Endodermal cell (in vitro differentiated cells): ENCODE results near the gene CBLC. TPM values are rescaled to one million over a fixed set of nuclear protein-coding genes. Genes with fewer than 3 reads are reported as not detected.

ENCODE experiments used
- microRNA-seq: library from miRNA; unstranded; fragments of <30 nt; microRNA quantifications from one replicate; pipeline ENCODE4 v1.2.0, GENCODE V29; 2020; ENCODE audit warnings: borderline microRNAs expressed
- total RNA-seq, 2 donors: library from RNA; stranded (reverse); fragmentation: NEBNext Ultra II Directional in 1 of 2; extraction: Animal tissue kit (Norgen Biotek cat#: 25700) in 1 of 2; gene quantifications; 2 replicates in 1 of 2; 3 replicates in 1 of 2; pipeline ENCODE4 v1.2.1, GENCODE V29; 2021

The CBLC gene
- total RNA-seq, 2 donors from 2014 or later: 6.6 to 15.5 TPM

Small RNA genes within 50 kb of the gene (microRNA-seq; reads per million reads assigned to microRNA genes)
- gene MIR8085: not detected

Other genes starting within 250 kb of the CBLC start
- not detected for gene CEACAM20, start 248.2 kb upstream of the CBLC start, total RNA-seq
- not detected for gene IGSF23, start 164.3 kb upstream of the CBLC start, total RNA-seq
- 10 to 100 TPM; 21.2 to 31.6 TPM for gene PVR, start 134.0 kb upstream of the CBLC start, total RNA-seq
- 1 to 10 TPM; 2.2 to 2.8 TPM for gene CEACAM19, start 106.4 kb upstream of the CBLC start, total RNA-seq
- gene CEACAM16, start 78.7 kb upstream of the CBLC start, total RNA-seq: not detected
- 1 to 10 TPM; 1.8 to 6.2 TPM for gene BCL3, start 29.2 kb upstream of the CBLC start, total RNA-seq
- gene BCAM, start 31.2 kb downstream of the CBLC start, total RNA-seq: 10 to 100 TPM; 62.9 to 64.0 TPM
- gene NECTIN2, start 68.4 kb downstream of the CBLC start, total RNA-seq: 100 to 1,000 TPM; 248 to 260 TPM
- gene TOMM40, start 113.4 kb downstream of the CBLC start, total RNA-seq: 10 to 100 TPM; 88.1 to 93.8 TPM
- gene APOE, start 127.9 kb downstream of the CBLC start, total RNA-seq: 1,000 to 10,000 TPM; 2,216 to 2,598 TPM
- 1,000 to 10,000 TPM in 1 of 2 donors, 100 to 1,000 TPM in 1; 914 to 1,040 TPM for gene APOC1, start 136.7 kb downstream of the CBLC start, total RNA-seq
- not detected for gene APOC4, start 164.3 kb downstream of the CBLC start, total RNA-seq
- gene APOC2, start 168.2 kb downstream of the CBLC start, total RNA-seq: under 1 TPM in 1 of 2 donors, not detected in 1; 0.70 TPM
- gene CLPTM1, start 177.5 kb downstream of the CBLC start, total RNA-seq: 10 to 100 TPM; 82.7 to 94.4 TPM
- gene RELB, start 223.6 kb downstream of the CBLC start, total RNA-seq: 10 to 100 TPM in 1 of 2 donors, 1 to 10 TPM in 1; 9.5 to 14.5 TPM